Right lobe of liver (tissue), 6 donors: Measurements from ENCODE around the gene SLC36A1. TPM values are rescaled to one million over a fixed set of nuclear protein-coding genes. Genes with fewer than 3 reads are reported as not detected.

Source experiments
- ATAC-seq, 4 donors: fragments of 200-7000 bp; cut with Tn5 transposase; one replicate each; pipeline ENCODE4 v1.9.1; 2020; ENCODE audit warnings: mild to moderate bottlenecking in 4 of 4, moderate library complexity in 4 of 4
- DNase-seq, 3 donors: peaks; one replicate each; pipeline ENCODE4 v3.0.0-alpha.2; 2020
- H3K27ac ChIP-seq, 3 donors: fragments of 200-600 bp; one replicate each; pipeline ENCODE4 v1.8.0; 2022
- H3K27me3 ChIP-seq, 2 donors: fragments of 200-600 bp; one replicate each; pipeline ENCODE4 v1.8.0; 2022
- H3K36me3 ChIP-seq, 4 donors: fragments of 200-600 bp; sonication (generic) in 1 of 4; one replicate each; pipeline versions ENCODE4 v1.5.1 to v1.8.0; 2017 to 2022; ENCODE audit warnings: control low read depth in 1 of 4
- H3K4me1 ChIP-seq, 4 donors: fragments of 200-600 bp; sonication (generic) in 1 of 4; one replicate each; pipeline versions ENCODE4 v1.5.1 to v1.8.0; 2017 to 2022; ENCODE audit warnings: control low read depth in 1 of 4
- H3K4me3 ChIP-seq, 3 donors: fragments of 200-600 bp; one replicate each; pipeline ENCODE4 v1.8.0; 2022
- H3K9me3 ChIP-seq, 4 donors: fragments of 200-600 bp; sonication (generic) in 1 of 4; one replicate each; pipeline versions ENCODE4 v1.5.1 to v1.8.0; 2017 to 2022; ENCODE audit warnings: control low read depth in 1 of 4
- CTCF ChIP-seq, 4 donors: fragments of 200-600 bp in 3 of 4; fragments of 450-650 bp in 1 of 4; IDR thresholded peaks; one replicate each; pipeline versions ENCODE4 v1.5.1 to v1.8.0; 2016 to 2022; ENCODE audit warnings: antibody characterized with exemption in 4 of 4, mild to moderate bottlenecking in 2 of 4
- POLR2A ChIP-seq: fragments of 450-650 bp; IDR thresholded peaks from one replicate; pipeline ENCODE4 v1.6.1; 2017; ENCODE audit warnings: antibody characterized with exemption, mild to moderate bottlenecking
- WGBS: methylation state at CpG from one replicate; pipeline ENCODE4 v1.1.6; 2018; ENCODE audit warnings: low coverage, low lambda C conversion rate; ENCODE audit not compliant: insufficient coverage; ENCODE audit errors: missing lambda C conversion rate; 5-methylcytosine and 5-hydroxymethylcytosine counted together
- intact Hi-C, 2 donors: fragments of 100-400 bp; cut with DNase I; formaldehyde crosslinking; loops; one replicate each; pipeline versions ENCODE4 v1.11.2 to v1.14.1; 2022
- total RNA-seq, 6 experiments: library from RNA; depleted of rRNA in 2 of 6; stranded (reverse); fragments of >200 nt in 2 of 6; fragmentation: NEBNext Ultra II Directional in 3 of 6; extraction: Animal tissue kit (Norgen Biotek cat#: 25700) in 3 of 6; gene quantifications; one replicate each; pipeline versions ENCODE4 v1.1.0 to v1.2.4, GENCODE V29; 2016 to 2023
- donor health status: DM: no; HTN: yes; CAD: no.
- donor health status: DM: no; HTN: no; CAD: no.
- donor health status: DM: no; HTN: no; CAD: no.
- donor health status: DM: no; HTN: yes; CAD: no.
- donor health status: DM: no; HTN: yes; CAD: no.

SLC36A1 gene
- total RNA-seq, 6 experiments from 2014 or later: 2.0 to 8.2 (median 5.2) TPM

DNA sequence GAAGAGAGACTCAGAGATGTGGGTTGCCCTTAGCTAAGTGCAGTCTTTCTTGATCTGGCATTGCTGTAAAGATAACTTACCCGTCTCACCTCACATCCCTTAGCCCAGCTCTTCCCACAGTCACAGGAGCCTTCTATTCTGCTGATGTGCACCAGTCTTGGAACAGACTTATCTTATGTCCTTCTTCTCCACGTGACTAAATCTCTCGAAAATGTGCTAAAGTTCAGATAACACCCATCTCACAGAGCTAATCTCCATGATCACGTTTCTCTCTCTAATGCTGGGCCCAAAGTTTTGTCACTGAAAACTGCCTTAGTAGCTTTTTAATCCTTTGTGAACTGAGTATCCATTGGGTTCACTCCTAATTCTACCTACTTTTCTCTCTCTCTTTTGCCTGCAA, 16.7 kb downstream of the SLC36A1 start:
- no peak for DNase-seq
- Histone ChIP-seq H3K27me3 (no peaks in the 10 kb centered on the region), H3K36me3 (peaks cover 0 to 18% (median 2%) of the 10 kb centered on the region in 4 donors), H3K4me1 (no peaks in the 10 kb centered on the region), H3K27ac (no peak overlapping the region), H3K4me3 (no peak overlapping the region), H3K9me3 (no peaks in the 10 kb centered on the region)
- no peak for ATAC-seq
- no peak for TF ChIP-seq POLR2A
- no peak for TF ChIP-seq CTCF (IDR thresholded peaks at IDR 0.05)
- intact Hi-C loops: no loop called here
- WGBS: 69% methylated on average over 4 of the region's 4 CpGs

DNA sequence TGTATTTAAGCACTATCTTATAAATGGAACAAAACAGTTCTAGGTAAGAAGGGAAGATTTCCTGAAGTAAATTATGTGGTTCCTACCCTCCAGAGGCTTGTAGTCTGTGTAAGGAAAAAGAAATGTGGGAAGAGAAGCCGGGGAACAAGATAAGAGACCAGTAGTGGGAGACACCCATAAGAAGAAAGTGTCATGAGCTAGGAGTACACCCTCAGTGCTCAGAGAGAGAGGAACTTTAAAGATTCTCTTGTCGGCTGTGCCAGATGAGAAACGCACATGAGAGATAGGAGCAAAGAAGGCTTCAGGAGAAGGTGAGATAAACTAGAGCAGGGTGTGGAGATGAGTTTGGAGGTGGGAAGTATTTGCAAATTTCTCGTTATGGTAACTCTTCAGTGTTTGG, 18.1 kb downstream of the SLC36A1 start:
- TF ChIP-seq POLR2A (no peak), CTCF (IDR thresholded peaks at IDR 0.05) (no peak)
- no peaks in the 10 kb centered on the region for H3K27me3 ChIP-seq
- no peak overlapping the region for H3K4me3 ChIP-seq
- intact Hi-C loops: no loop called here
- H3K27ac ChIP-seq: no peak overlapping the region
- WGBS: 93% methylated on average over 4 of the region's 4 CpGs
- ATAC-seq: no peak
- no peak for DNase-seq
- H3K9me3 ChIP-seq: no peaks in the 10 kb centered on the region
- peaks cover 0 to 18% (median 2%) of the 10 kb centered on the region in 4 donors for H3K36me3 ChIP-seq
- H3K4me1 ChIP-seq: no peaks in the 10 kb centered on the region

DNA sequence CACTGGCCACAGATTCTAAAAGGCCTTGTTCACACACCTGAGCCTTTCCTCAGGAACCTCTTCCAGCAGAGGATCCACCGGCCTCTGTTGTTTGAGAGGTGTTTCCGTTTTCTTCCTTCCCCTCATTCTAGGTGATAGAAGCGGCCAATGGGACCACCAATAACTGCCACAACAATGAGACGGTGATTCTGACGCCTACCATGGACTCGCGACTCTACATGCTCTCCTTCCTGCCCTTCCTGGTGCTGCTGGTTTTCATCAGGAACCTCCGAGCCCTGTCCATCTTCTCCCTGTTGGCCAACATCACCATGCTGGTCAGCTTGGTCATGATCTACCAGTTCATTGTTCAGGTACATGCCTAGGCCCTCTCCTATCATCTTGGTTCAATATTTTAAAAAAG, 20.2 kb downstream of the SLC36A1 start:
- intact Hi-C loops: no loop called here
- Histone ChIP-seq H3K4me1 (no peaks in the 10 kb centered on the region), H3K27ac (no peak overlapping the region), H3K9me3 (no peaks in the 10 kb centered on the region), H3K36me3 (peaks cover 0 to 18% (median 2%) of the 10 kb centered on the region in 4 donors), H3K4me3 (no peak overlapping the region), H3K27me3 (no peaks in the 10 kb centered on the region)
- ATAC-seq: no peak
- no peak for TF ChIP-seq POLR2A
- no peak for TF ChIP-seq CTCF (IDR thresholded peaks at IDR 0.05)
- DNase-seq: no peak
- 93% methylated on average over 6 of the region's 8 CpGs for WGBS

DNA sequence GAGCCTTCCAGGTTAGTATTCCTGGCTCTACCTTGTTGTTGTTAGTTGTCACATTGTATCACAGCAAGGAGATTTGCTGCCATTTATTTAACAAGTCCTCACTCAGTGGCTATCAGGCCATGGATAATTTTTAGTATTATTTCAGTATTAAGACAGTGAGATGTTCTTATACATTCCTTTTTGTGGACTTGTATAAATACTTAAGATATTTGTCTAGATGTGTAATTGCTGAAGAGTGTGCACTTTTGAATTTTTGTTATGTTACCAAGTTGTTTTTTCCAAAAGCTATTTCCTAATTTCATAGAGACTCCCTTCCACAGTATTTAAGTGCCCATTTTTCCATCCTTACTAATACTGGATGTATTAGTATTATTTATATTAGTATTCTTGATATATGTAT, 22.0 kb downstream of the SLC36A1 start:
- ATAC-seq: no peak
- no peak for DNase-seq
- no peak for TF ChIP-seq CTCF (IDR thresholded peaks at IDR 0.05)
- Histone ChIP-seq H3K4me3 (no peak overlapping the region), H3K9me3 (no peaks in the 10 kb centered on the region), H3K27me3 (no peaks in the 10 kb centered on the region), H3K36me3 (peaks cover 0 to 18% (median 2%) of the 10 kb centered on the region in 4 donors), H3K27ac (no peak overlapping the region), H3K4me1 (no peaks in the 10 kb centered on the region)
- intact Hi-C loops: no loop called here

GRCh38 chr5:151469992-151470391, 22.6 kb downstream of the SLC36A1 start:
- DNase-seq: no peak
- no peaks in the 10 kb centered on the region for H3K4me1 ChIP-seq
- ATAC-seq: peak in 1 of 4 donors; percentile 38
- no peak overlapping the region for H3K4me3 ChIP-seq
- WGBS: 62% methylated on average over 3 of the region's 3 CpGs
- H3K27ac ChIP-seq: no peak overlapping the region
- H3K9me3 ChIP-seq: no peaks in the 10 kb centered on the region
- intact Hi-C loops: no loop called here
- TF ChIP-seq POLR2A: no peak
- no peak for TF ChIP-seq CTCF (IDR thresholded peaks at IDR 0.05)
- no peaks in the 10 kb centered on the region for H3K27me3 ChIP-seq
- peaks cover 0 to 18% (median under 1%) of the 10 kb centered on the region in 4 donors for H3K36me3 ChIP-seq
